Natural killer cell treated with Interleukin-12 subunit alpha and Interleukin-12 subunit beta and Interleukin-15 and Interleukin-18, amount 100 ng/mL, for 72 hours (primary cell): ENCODE data around the gene GTF3C5. TPM values are rescaled to one million over a fixed set of nuclear protein-coding genes. Genes with fewer than 3 reads are reported as not detected.
A peak's percentile ranks its signal among the peaks of the same experiment; 100 is the strongest.
"Not testable (repeated sequence)": the region's sequence is repeated elsewhere in the genome, so short reads cannot be mapped to it uniquely, and the experiment has no call there.

Experiments
- ATAC-seq, 2 donors: fragments of 150-1000 bp; cut with Tn5 transposase in 1 of 2; sonication (Bioruptor Pico), chemical (Tn5 transposase) in 1 of 2; 2 replicates each; pipeline ENCODE4 v1.10.0; 2021
- DNase-seq: peaks from one replicate; pipeline ENCODE4 v3.0.0; 2022; ENCODE audit warnings: low spot score
- H3K27ac Mint-ChIP-seq, 2 donors: 1 replicate in 1 of 2; 2 replicates in 1 of 2; pipeline ENCODE4 v1.8.0; 2022; ENCODE audit warnings: mixed read lengths in 2 of 2, mild to moderate bottlenecking in 1 of 2, moderate library complexity in 1 of 2
- H3K27me3 Mint-ChIP-seq, 2 donors: 1 replicate in 1 of 2; 2 replicates in 1 of 2; pipeline ENCODE4 v1.8.0; 2022; ENCODE audit warnings: mixed read lengths in 2 of 2
- H3K36me3 Mint-ChIP-seq: one replicate; pipeline ENCODE4 v1.8.0; 2022; ENCODE audit warnings: mixed read lengths
- H3K4me1 Mint-ChIP-seq, 2 donors: 1 replicate in 1 of 2; 2 replicates in 1 of 2; pipeline ENCODE4 v1.8.0; 2022; ENCODE audit warnings: low read depth in 2 of 2, mixed read lengths in 2 of 2, mild to moderate bottlenecking in 1 of 2
- H3K4me3 Mint-ChIP-seq: one replicate; pipeline ENCODE4 v1.8.0; 2022; ENCODE audit warnings: mixed read lengths
- H3K9me3 Mint-ChIP-seq: 2 replicates; pipeline ENCODE4 v1.8.0; 2022; ENCODE audit warnings: mixed read lengths
- total RNA-seq, 2 donors: library from RNA; stranded (reverse); gene quantifications; one replicate each; pipeline ENCODE4 v1.2.3, GENCODE V29; 2022

The GTF3C5 gene
- total RNA-seq, 2 donors from 2014 or later, result 69.2 to 81.4 TPM

DNA sequence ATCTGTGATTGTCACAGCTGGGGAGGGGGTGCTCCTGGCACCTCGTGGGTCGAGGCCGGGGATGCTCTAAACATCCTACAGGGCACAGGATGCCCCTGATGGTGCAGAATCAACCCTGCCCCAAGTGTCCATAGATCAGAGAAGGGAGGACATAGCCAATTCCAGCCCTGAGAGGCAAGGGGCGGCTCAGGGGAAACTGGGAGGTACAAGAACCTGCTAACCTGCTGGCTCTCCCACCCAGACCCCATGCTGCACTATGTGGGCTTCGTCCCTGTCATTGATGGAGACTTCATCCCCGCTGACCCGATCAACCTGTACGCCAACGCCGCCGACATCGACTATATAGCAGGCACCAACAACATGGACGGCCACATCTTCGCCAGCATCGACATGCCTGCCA lies 37.6 kb downstream of the GTF3C5 start:
- H3K4me3 Mint-ChIP-seq, ATAC-seq, DNase-seq, H3K9me3 Mint-ChIP-seq, H3K27ac Mint-ChIP-seq, H3K36me3 Mint-ChIP-seq, H3K27me3 Mint-ChIP-seq, H3K4me1 Mint-ChIP-seq: not testable (repeated sequence)

GRCh38 chr9:133070500-133070961 lies 39.7 kb downstream of the GTF3C5 start:
- H3K4me3 Mint-ChIP-seq, H3K4me1 Mint-ChIP-seq, H3K36me3 Mint-ChIP-seq, DNase-seq, H3K9me3 Mint-ChIP-seq, ATAC-seq, H3K27ac Mint-ChIP-seq, H3K27me3 Mint-ChIP-seq: not testable (repeated sequence)

GRCh38 chr9:133070985-133071384 lies 40.2 kb downstream of the GTF3C5 start:
- ATAC-seq, H3K27ac Mint-ChIP-seq, DNase-seq, H3K4me3 Mint-ChIP-seq, H3K36me3 Mint-ChIP-seq, H3K27me3 Mint-ChIP-seq, H3K4me1 Mint-ChIP-seq, H3K9me3 Mint-ChIP-seq: not testable (repeated sequence)

- Mint-ChIP-seq H3K27ac (no peak overlapping the region), H3K4me1 (peaks cover 0 to 2% of the 10 kb centered on the region in 2 donors), H3K36me3 (no peaks in the 10 kb centered on the region), H3K27me3 (no peaks in the 10 kb centered on the region), H3K9me3 (no peaks in the 10 kb centered on the region), H3K4me3 (no peak overlapping the region)
- DNase-seq, result no peak
- ATAC-seq, result no peak
Observed at GRCh38 chr9:133071484-133072150, 40.8 kb downstream of the GTF3C5 start.

GRCh38 chr9:133072210-133072609 lies 41.4 kb downstream of the GTF3C5 start:
- not testable (repeated sequence) for H3K27me3 Mint-ChIP-seq, DNase-seq, H3K9me3 Mint-ChIP-seq, H3K36me3 Mint-ChIP-seq, H3K4me3 Mint-ChIP-seq, H3K4me1 Mint-ChIP-seq, ATAC-seq, H3K27ac Mint-ChIP-seq

GRCh38 chr9:133073086-133074014 lies 42.6 kb downstream of the GTF3C5 start:
- DNase-seq (no peak), ATAC-seq (no peak)
- Mint-ChIP-seq H3K27ac (no peak overlapping the region), H3K4me1 (peaks cover 0 to 2% of the 10 kb centered on the region in 2 donors), H3K36me3 (no peaks in the 10 kb centered on the region), H3K27me3 (no peaks in the 10 kb centered on the region), H3K4me3 (no peak overlapping the region), H3K9me3 (no peaks in the 10 kb centered on the region)

GRCh38 chr9:133074111-133074651 lies 43.4 kb downstream of the GTF3C5 start:
- Mint-ChIP-seq H3K27ac (no peak overlapping the region), H3K4me1 (peaks cover 0 to 2% of the 10 kb centered on the region in 2 donors), H3K36me3 (no peaks in the 10 kb centered on the region), H3K4me3 (no peak overlapping the region), H3K9me3 (no peaks in the 10 kb centered on the region), H3K27me3 (no peaks in the 10 kb centered on the region)
- ATAC-seq (no peak), DNase-seq (no peak)

GRCh38 chr9:133075925-133076630 lies 45.3 kb downstream of the GTF3C5 start:
- H3K4me3 Mint-ChIP-seq, result no peak overlapping the region
- H3K9me3 Mint-ChIP-seq, result no peaks in the 10 kb centered on the region
- peaks cover 0 to 2% of the 10 kb centered on the region in 2 donors for H3K4me1 Mint-ChIP-seq
- H3K36me3 Mint-ChIP-seq, result no peaks in the 10 kb centered on the region
- ATAC-seq (no peak), DNase-seq (no peak)
- no peak overlapping the region for H3K27ac Mint-ChIP-seq
- H3K27me3 Mint-ChIP-seq, result peaks cover 6 to 7% of the 10 kb centered on the region in 2 donors

DNA sequence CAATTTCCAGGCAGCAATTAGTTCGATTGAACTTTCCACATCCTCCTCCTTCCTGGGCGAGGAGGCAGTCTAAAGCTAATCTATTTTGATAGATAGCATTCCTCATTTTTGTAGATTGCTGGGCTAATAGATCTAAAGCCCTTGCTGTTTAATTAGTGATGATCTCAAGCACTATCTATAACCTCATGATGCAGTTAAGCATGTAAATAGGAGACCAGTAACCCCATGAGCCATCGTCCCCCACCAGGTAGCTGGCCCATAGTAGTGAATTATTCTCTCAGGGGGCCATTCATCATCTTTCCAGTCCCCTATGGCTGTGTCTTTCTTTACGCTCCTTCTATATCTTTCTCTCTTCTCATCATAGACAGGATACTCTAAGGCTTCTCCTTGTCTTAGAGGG lies 45.9 kb downstream of the GTF3C5 start:
- Mint-ChIP-seq H3K4me1 (peaks cover 0 to 2% of the 10 kb centered on the region in 2 donors), H3K36me3 (no peaks in the 10 kb centered on the region), H3K9me3 (no peaks in the 10 kb centered on the region), H3K27me3 (peaks cover 6 to 7% of the 10 kb centered on the region in 2 donors), H3K27ac (no peak overlapping the region), H3K4me3 (no peak overlapping the region)
- ATAC-seq (no peak), DNase-seq (no peak)

- no peak overlapping the region for H3K4me3 Mint-ChIP-seq
- no peak overlapping the region for H3K27ac Mint-ChIP-seq
- H3K4me1 Mint-ChIP-seq, result no peaks in the 10 kb centered on the region
- peak in 1 of 2 donors; percentile 20 for ATAC-seq
- H3K27me3 Mint-ChIP-seq, result peaks cover 6 to 7% of the 10 kb centered on the region in 2 donors
- no peaks in the 10 kb centered on the region for H3K36me3 Mint-ChIP-seq
- DNase-seq, result no peak
- no peaks in the 10 kb centered on the region for H3K9me3 Mint-ChIP-seq
Observed at GRCh38 chr9:133078486-133078885, 47.7 kb downstream of the GTF3C5 start.

GRCh38 chr9:133080161-133080560 lies 49.4 kb downstream of the GTF3C5 start:
- no peaks in the 10 kb centered on the region for H3K4me1 Mint-ChIP-seq
- H3K36me3 Mint-ChIP-seq, result no peaks in the 10 kb centered on the region
- ATAC-seq (no peak), DNase-seq (peak; percentile 32)
- no peaks in the 10 kb centered on the region for H3K9me3 Mint-ChIP-seq
- H3K4me3 Mint-ChIP-seq, result no peak overlapping the region
- no peak overlapping the region for H3K27ac Mint-ChIP-seq
- peaks cover 6 to 7% of the 10 kb centered on the region in 2 donors for H3K27me3 Mint-ChIP-seq

GRCh38 chr9:133080786-133081779 lies 50.3 kb downstream of the GTF3C5 start:
- H3K4me1 Mint-ChIP-seq, ATAC-seq, H3K4me3 Mint-ChIP-seq, H3K27me3 Mint-ChIP-seq, H3K9me3 Mint-ChIP-seq, H3K27ac Mint-ChIP-seq, H3K36me3 Mint-ChIP-seq: not testable (repeated sequence)
- peak; percentile 41 for DNase-seq
